HCT116 (cell line): ENCODE data around the gene CEACAM5. TPM values are rescaled to one million over a fixed set of nuclear protein-coding genes. Genes with fewer than 3 reads are reported as not detected.

Experiments used
- ATAC-seq: fragments of 200-7000 bp; cut with Tn5 transposase; 2 replicates; pipeline ENCODE4 v1.9.1; 2020; ENCODE audit warnings: mild to moderate bottlenecking, moderate library complexity
- BruUV-seq: library from RNA; stranded (reverse); fragments of 400-500 nt; replicated peaks from 2 replicates; lab custom pipeline; 2021; lab: Mats Ljungman, UMichigan
- CTCF ChIA-PET: fragments of 300-600 bp; sonication (Branson Sonifier 250); formaldehyde crosslinking; loops from one replicate; lab custom pipeline; 2021; ENCODE audit warnings: antibody characterized with exemption; lab: Charles Lee
- POLR2A ChIA-PET: fragments of 300-600, 350-600 bp; sonication (Branson Sonifier 250); formaldehyde crosslinking; loops from one replicate; lab custom pipeline; 2021; ENCODE audit warnings: antibody characterized with exemption; lab: Charles Lee
- RAD21 ChIA-PET, 2 experiments: fragments of 300-600 bp; sonication (Branson Sonifier 250); formaldehyde crosslinking; loops; one replicate each; lab custom pipeline; 2023; ENCODE audit warnings: low total read pairs in 2 of 2; ENCODE audit not compliant: uncharacterized antibody in 2 of 2, unreplicated experiment in 2 of 2, low non-redundant PET in 1 of 2; lab: Charles Lee
- DNase-seq: peaks from one replicate; pipeline ENCODE4 v3.0.0-alpha.2; 2010; ENCODE audit warnings: low read depth, low spot score
- H2AFZ ChIP-seq: fragments of 200-600 bp; shearing (Covaris generic), sonication (generic); 2 replicates; pipeline ENCODE4 v1.6.1; 2017; ENCODE audit warnings: low read depth, mixed run types, mixed read lengths, antibody characterized with exemption, low read length; ENCODE audit not compliant: poor library complexity, severe bottlenecking
- H3K27ac ChIP-seq: 2 replicates; pipeline ENCODE4 v1.5.1; 2012; ENCODE audit warnings: low read depth, low read length
- H3K27me3 ChIP-seq: fragments of 200-600 bp; sonication (generic); 2 replicates; pipeline ENCODE4 v1.6.1; 2016; ENCODE audit warnings: mixed run types, low read length, mixed read lengths; ENCODE audit not compliant: insufficient read depth
- H3K36me3 ChIP-seq, 2 experiments: fragments of 200-500 bp in 1 of 2; fragments of 200-600 bp in 1 of 2; sonication (Bioruptor generic) in 1 of 2; sonication (generic) in 1 of 2; 2 replicates each; pipeline versions ENCODE4 v1.5.1 to v1.6.1; 2014 to 2016; ENCODE audit warnings: low read length in 2 of 2, inconsistent platforms in 1 of 2, mixed read lengths in 1 of 2, mixed run types in 1 of 2; ENCODE audit not compliant: insufficient read depth in 2 of 2, control insufficient read depth in 1 of 2
- H3K4me1 ChIP-seq, 2 experiments: fragments of 200-600 bp in 1 of 2; sonication (generic) in 1 of 2; 2 replicates each; pipeline versions ENCODE4 v1.5.1 to v1.6.1; 2012 to 2017; ENCODE audit warnings: low read length in 2 of 2, inconsistent platforms in 1 of 2, mild to moderate bottlenecking in 1 of 2, mixed read lengths in 1 of 2, mixed run types in 1 of 2, moderate library complexity in 1 of 2; ENCODE audit not compliant: insufficient read depth in 2 of 2, control insufficient read depth in 1 of 2
- H3K4me2 ChIP-seq: fragments of 200-600 bp; sonication (generic); 2 replicates; pipeline ENCODE4 v1.6.1; 2017; ENCODE audit warnings: mixed run types, low read length, mixed read lengths
- H3K4me3 ChIP-seq, 2 experiments: fragments of 200-600 bp in 1 of 2; sonication (generic) in 1 of 2; replicated peaks in 1 of 2; 2 replicates each; pipeline ENCODE4 v1.5.1; 2011 to 2016; ENCODE audit warnings: low read length in 2 of 2, control low read depth in 1 of 2, low read depth in 1 of 2, mild to moderate bottlenecking in 1 of 2, mixed read lengths in 1 of 2, mixed run types in 1 of 2
- H3K79me2 ChIP-seq: fragments of 200-600 bp; sonication (generic); 2 replicates; pipeline ENCODE4 v1.6.1; 2017; ENCODE audit warnings: mild to moderate bottlenecking, mixed run types, low read length, moderate library complexity, mixed read lengths; ENCODE audit not compliant: insufficient read depth
- H3K9ac ChIP-seq: fragments of 200-600 bp; sonication (generic); 2 replicates; pipeline ENCODE4 v1.6.1; 2016; ENCODE audit warnings: low read length, mixed read lengths
- H3K9me2 ChIP-seq: fragments of 200-600 bp; sonication (generic), shearing (Covaris generic); 2 replicates; pipeline ENCODE4 v1.6.1; 2017; ENCODE audit warnings: mixed run types, mild to moderate bottlenecking, moderate library complexity; ENCODE audit not compliant: insufficient read depth
- H3K9me3 ChIP-seq, 2 experiments: fragments of 200-500 bp in 1 of 2; fragments of 200-600 bp in 1 of 2; sonication (Bioruptor generic) in 1 of 2; sonication (generic) in 1 of 2; 2 replicates each; pipeline ENCODE4 v1.6.1; 2014 to 2017; ENCODE audit warnings: low read length in 2 of 2, mixed read lengths in 2 of 2, inconsistent platforms in 1 of 2, low read depth in 1 of 2, mild to moderate bottlenecking in 1 of 2, mixed run types in 1 of 2, moderate library complexity in 1 of 2; ENCODE audit not compliant: control insufficient read depth in 1 of 2, insufficient read depth in 1 of 2
- H4K20me1 ChIP-seq: fragments of 200-600 bp; sonication (generic), shearing (Covaris generic); 2 replicates; pipeline ENCODE4 v1.6.1; 2017; ENCODE audit warnings: mixed run types, mild to moderate bottlenecking, moderate library complexity; ENCODE audit not compliant: insufficient read depth
- ATF3 ChIP-seq: IDR thresholded peaks from 2 replicates; pipeline ENCODE4 v1.6.1; 2012
- CTCF ChIP-seq, 3 experiments: fragments of 200-600 bp in 1 of 3; sonication (generic) in 1 of 3; IDR thresholded peaks in 2 of 3; conservative IDR thresholded peaks in 1 of 3; 2 replicates each; pipeline ENCODE4 v1.5.1; 2012 to 2017; ENCODE audit warnings: low read depth in 2 of 3, low read length in 2 of 3, antibody characterized with exemption in 1 of 3, borderline replicate concordance in 1 of 3, control low read depth in 1 of 3, mild to moderate bottlenecking in 1 of 3, mixed read lengths in 1 of 3, mixed run types in 1 of 3, moderate library complexity in 1 of 3; ENCODE audit not compliant: insufficient read depth in 1 of 3
- EGR1 ChIP-seq: IDR thresholded peaks from 2 replicates; pipeline ENCODE4 v1.6.1; 2012; ENCODE audit warnings: low read depth
- ELF1 ChIP-seq: IDR thresholded peaks from 2 replicates; pipeline ENCODE4 v1.6.1; 2012; ENCODE audit warnings: low read depth, borderline replicate concordance
- EZH2 ChIP-seq: fragments of 200-600 bp; sonication (generic); IDR thresholded peaks from 2 replicates; pipeline ENCODE4 v1.6.1; 2017; ENCODE audit warnings: antibody characterized with exemption, mixed run types
- FOSL1 ChIP-seq: IDR thresholded peaks from 2 replicates; pipeline ENCODE4 v1.6.1; 2012; ENCODE audit warnings: low read depth
- MAX ChIP-seq: IDR thresholded peaks from 2 replicates; pipeline ENCODE4 v1.6.1; 2012
- REST ChIP-seq: IDR thresholded peaks from 2 replicates; pipeline ENCODE4 v1.6.1; 2012; ENCODE audit warnings: low read depth
- YY1 ChIP-seq: IDR thresholded peaks from 2 replicates; pipeline ENCODE4 v1.6.1; 2011; ENCODE audit warnings: low read length, low read depth, moderate library complexity, mild to moderate bottlenecking; ENCODE audit not compliant: insufficient replicate concordance; ENCODE audit errors: extremely low read depth
- ZBTB33 ChIP-seq: IDR thresholded peaks from 2 replicates; pipeline ENCODE4 v1.6.1; 2011; ENCODE audit warnings: mild to moderate bottlenecking, low read length, moderate library complexity; ENCODE audit not compliant: insufficient replicate concordance; ENCODE audit errors: extremely low read depth
- ZFX ChIP-seq: fragments of 450-650 bp; IDR thresholded peaks from 2 replicates; pipeline ENCODE4 v1.6.1; 2017
- intact Hi-C: fragments of 100-400 bp; cut with micrococcal nuclease; formaldehyde crosslinking; loops from 2 replicates; pipeline ENCODE4 v1.10.0; 2022
- total RNA-seq: library from RNA; stranded (reverse); gene quantifications from one replicate; pipeline ENCODE4 v1.2.1, GENCODE V29; 2021; ENCODE audit not compliant: unreplicated experiment

Gene CEACAM5
- total RNA-seq, 1 experiment from 2014 or later, result 0.22 TPM

GRCh38 chr19:41771410-41771809, 63.0 kb downstream of the CEACAM5 start:
- ChIA-PET RAD21 (no interaction called here), CTCF (interaction anchor here (1.1 kb wide), 1 partner anchor 23 kb away, joined by 3 read pairs; no protein-coding TSS in a partner anchor), POLR2A (no interaction called here)
- no peak overlapping the region for H3K9ac ChIP-seq
- H3K79me2 ChIP-seq, result no peaks in the 10 kb centered on the region
- ATAC-seq, result no peak
- intact Hi-C loops, result no loop called here
- no peaks in the 10 kb centered on the region for H3K36me3 ChIP-seq
- no peak for DNase-seq
- H3K27ac ChIP-seq, result no peak overlapping the region
- TF ChIP-seq ZFX (no peak), EGR1 (no peak), EZH2 (no peak), FOSL1 (no peak), ELF1 (no peak), REST (no peak), MAX (no peak), ZBTB33 (no peak), ATF3 (no peak), YY1 (no peak), CTCF (IDR thresholded peaks at IDR 0.05 in 2 of 3, conservative IDR thresholded peaks at IDR 0.05 in 1 of 3; ENCODE audit: borderline replicate concordance in 1 of 3, insufficient read depth in 1 of 3, low read depth in 2 of 3, low read length in 2 of 3) (no peak)
- H3K4me3 ChIP-seq, result no peak overlapping the region
- H3K27me3 ChIP-seq, result peaks cover 46% of the 10 kb centered on the region
- peaks cover 3 to 23% of the 10 kb centered on the region in 2 experiments for H3K4me1 ChIP-seq
- H3K9me3 ChIP-seq, result no peaks in the 10 kb centered on the region
- H4K20me1 ChIP-seq, result no peaks in the 10 kb centered on the region
- H2AFZ ChIP-seq, result no peak overlapping the region
- H3K9me2 ChIP-seq, result no peaks in the 10 kb centered on the region
- no peak overlapping the region for H3K4me2 ChIP-seq
- no TSS peak for BruUV-seq
